Cardiac septum (tissue), 1 donor: Measurements from ENCODE around the gene VPS11. TPM values are rescaled to one million over a fixed set of nuclear protein-coding genes. Genes with fewer than 3 reads are reported as not detected.
"Not testable (repeated sequence)": the region's sequence is repeated elsewhere in the genome, so short reads cannot be mapped to it uniquely, and the experiment has no call there.

Experiments used
- DNase-seq: peaks from one replicate; pipeline ENCODE4 v3.0.0-alpha.2; 2020; ENCODE audit warnings: low spot score
- intact Hi-C: fragments of 100-400 bp; cut with DNase I; formaldehyde crosslinking; loops from one replicate; pipeline ENCODE4 v1.14.0; 2022
- total RNA-seq: library from RNA; stranded (reverse); fragmentation: NEBNext Ultra II Directional; extraction: Animal tissue kit (Norgen Biotek cat#: 25700); gene quantifications from one replicate; pipeline ENCODE4 v1.2.1, GENCODE V29; 2021
- donor health status: DM: no; HTN: no; CAD: no.

Gene VPS11
- total RNA-seq, 1 donor from 2014 or later: 18.5 TPM

DNA sequence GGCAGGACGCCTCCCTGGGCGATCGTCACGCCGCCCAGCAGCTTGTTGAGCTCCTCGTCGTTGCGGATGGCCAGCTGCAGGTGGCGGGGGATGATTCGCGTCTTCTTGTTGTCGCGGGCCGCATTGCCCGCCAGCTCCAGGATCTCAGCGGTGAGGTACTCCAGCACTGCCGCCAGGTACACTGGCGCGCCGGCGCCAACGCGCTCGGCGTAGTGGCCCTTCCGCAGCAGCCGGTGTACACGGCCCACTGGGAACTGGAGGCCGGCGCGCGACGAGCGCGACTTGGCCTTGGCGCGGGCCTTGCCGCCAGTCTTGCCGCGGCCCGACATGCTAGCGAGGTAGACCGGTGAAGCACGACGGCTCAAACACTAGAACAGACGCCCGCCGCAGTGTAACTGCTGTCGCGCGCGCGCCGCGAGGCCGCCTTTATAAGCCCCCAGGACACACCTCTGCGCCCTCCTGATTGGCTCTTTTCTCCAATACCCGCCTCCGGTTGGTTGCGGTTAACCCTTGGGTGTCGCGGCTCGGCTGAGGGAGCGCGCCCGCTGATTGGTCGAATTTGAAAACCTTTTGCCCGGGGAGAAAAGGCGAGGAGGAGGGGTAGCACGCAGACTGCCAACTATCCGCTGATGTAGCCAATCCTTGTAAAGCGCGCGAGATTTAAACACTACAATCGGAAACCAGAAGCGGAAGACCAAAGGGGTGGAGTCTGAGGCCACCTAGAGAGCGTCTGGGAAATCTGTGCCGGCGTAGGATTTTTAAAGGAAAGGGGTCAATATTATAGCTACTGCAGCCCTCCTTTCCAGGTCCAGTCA lies 27.7 kb downstream of the VPS11 start:
- DNase-seq: peak; percentile 99
- intact Hi-C loops: no loop called here

GRCh38 chr11:119099711-119100110 lies 32.1 kb downstream of the VPS11 start:
- no peak for DNase-seq
- intact Hi-C loops: loop anchor here (2.0 kb wide), 1 partner anchor 15 kb away; the partner anchor contains the start of gene HMBS

DNA sequence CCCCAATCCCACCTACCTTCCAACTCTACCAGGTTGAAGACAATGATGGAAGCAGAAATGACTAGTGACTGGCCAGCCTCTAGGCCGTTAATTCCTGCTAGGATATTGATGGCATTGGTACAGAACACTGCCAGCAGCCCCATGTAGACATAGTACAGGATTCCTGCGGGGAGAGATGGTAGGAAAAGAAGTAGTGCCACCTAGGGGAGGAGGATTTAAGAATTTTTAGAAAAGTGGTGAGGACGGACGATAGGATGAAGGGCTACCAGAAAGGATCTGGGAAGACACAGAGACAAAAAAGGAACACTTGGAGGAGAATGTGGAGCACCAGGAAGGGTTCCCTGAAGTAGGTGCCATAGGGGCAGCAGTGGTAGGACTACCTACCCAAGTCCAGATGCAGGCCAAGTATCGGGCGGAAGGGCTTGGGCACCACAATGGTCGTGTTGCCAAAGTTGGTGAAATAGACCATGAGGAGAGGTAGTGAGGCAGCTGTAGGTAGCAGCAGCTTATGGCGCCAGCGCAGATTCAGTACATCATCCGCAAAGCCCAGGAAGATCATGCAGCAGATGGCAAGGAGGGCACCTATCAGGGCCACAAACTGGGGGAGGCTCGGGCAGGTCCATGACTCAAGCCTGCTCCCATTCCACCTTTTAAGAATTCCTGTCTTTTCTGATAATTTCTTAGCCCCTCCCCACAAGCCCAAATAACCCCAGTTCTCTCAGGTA lies 32.8 kb downstream of the VPS11 start:
- DNase-seq: no peak
- intact Hi-C loops: loop anchor here (2.0 kb wide), 1 partner anchor 16 kb away; the partner anchor contains the start of gene HMBS

GRCh38 chr11:119100994-119101758 lies 33.6 kb downstream of the VPS11 start:
- intact Hi-C loops: loop anchor here (2.0 kb wide), 1 partner anchor 16 kb away; the partner anchor contains the start of gene HMBS
- DNase-seq: no peak

DNA sequence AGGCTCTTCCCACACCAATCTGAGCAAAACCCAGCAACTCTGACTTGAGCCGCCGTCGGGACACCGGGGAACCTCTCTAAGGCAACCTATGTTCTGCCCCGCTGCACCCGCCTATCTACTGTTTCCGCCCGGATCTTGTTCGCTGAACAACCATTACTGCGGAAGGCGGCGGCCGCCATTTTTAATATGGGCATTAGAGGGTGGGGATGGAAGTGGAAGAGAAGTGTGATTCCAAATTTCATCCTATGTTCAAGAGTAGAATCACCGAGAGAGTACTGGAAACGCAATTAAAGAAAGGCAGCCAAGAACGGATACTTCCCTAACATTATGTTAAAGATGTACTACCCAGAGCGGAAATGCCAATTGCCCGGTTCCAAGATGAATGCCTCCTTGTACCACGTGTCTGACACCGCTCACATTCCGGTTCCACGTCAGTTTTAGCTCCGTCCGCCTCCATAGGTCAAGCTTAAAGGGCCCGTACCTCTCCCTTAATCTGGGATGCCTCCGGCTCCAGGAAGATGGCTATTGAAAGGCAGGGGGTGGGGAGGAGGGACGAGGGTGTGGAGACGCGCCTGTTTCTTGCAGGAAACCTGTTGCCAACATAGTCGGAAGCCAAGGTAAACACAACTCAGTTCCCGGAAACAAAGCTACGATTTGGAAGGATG lies 34.3 kb downstream of the VPS11 start, which contains the start of gene DPAGT1:
DPAGT1 (minus strand) TSS at position 95 of the 665 bp plus-strand sequence. CDS start 198 bp downstream, outside the sequence.
- intact Hi-C loops: loop anchor here (2.0 kb wide), 2 partner anchors 17 to 19 kb away; partner anchors contain the start of genes HINFP and HMBS
- peak; percentile 94 for DNase-seq

- intact Hi-C loops: loop anchor here (2.0 kb wide), 1 partner anchor 18 kb away; the partner anchor contains the start of gene HINFP
- not testable (repeated sequence) for DNase-seq
Measured at GRCh38 chr11:119103161-119103664, 35.6 kb downstream of the VPS11 start.

GRCh38 chr11:119103793-119104192 lies 36.2 kb downstream of the VPS11 start:
- intact Hi-C loops: loop anchor here (2.0 kb wide), 1 partner anchor 17 kb away; the partner anchor contains the start of gene HINFP
- DNase-seq: no peak

- intact Hi-C loops: no loop called here
Measured at GRCh38 chr11:119106564-119107537, 39.2 kb downstream of the VPS11 start, which contains the start of gene C2CD2L. Gene C2CD2L (plus strand): TSS chr11:119107344. CDS start chr11:119107742, 398 bp downstream.

DNA sequence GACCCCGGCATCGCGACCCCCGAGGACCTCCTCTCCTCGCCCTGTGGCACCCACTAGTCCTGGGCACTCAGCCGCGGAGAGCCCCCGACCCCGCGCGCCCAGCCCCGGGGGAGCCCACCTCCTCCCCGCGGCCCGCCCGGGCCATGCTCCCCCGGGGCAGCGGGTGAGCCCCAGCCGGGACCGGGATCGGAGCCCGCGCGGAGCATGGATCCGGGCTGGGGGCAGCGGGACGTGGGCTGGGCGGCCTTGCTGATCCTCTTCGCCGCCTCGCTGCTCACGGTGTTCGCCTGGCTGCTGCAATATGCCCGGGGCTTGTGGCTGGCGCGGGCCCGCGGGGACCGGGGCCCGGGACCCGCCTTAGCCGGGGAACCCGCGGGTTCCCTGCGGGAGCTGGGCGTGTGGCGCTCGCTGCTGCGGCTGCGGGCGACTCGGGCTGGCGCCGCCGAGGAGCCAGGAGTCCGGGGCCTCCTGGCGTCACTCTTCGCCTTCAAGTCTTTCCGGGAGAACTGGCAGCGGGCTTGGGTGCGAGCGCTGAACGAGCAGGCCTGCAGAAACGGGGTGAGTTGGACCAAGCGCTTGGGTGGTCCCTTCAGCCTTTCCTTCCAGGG lies 40.0 kb downstream of the VPS11 start:
- intact Hi-C loops: no loop called here
- no peak for DNase-seq

More at GRCh38 chr11:119106564-119107537, 39.2 kb downstream of the VPS11 start, which contains the start of gene C2CD2L:
- DNase-seq: peak; percentile 94

- intact Hi-C loops: no loop called here
Measured at GRCh38 chr11:119108146-119108856, 40.7 kb downstream of the VPS11 start.

DNA sequence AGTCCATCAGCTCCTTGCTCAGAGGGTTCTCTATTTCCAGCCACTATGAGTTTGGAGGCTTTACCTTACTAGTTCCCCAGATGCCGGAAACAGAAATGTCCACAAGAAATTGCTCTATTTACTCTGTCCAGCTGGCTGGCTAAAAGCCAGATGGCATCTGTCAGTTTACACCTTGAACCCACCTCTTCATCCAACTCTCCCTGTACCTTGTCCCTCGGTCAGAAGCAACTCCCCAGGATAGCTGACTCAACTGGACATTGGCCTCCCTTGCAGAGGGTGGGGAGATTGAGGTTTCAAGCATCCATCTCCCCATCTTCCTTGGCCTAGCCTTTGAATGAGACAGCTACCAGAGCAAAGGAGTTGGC lies 41.2 kb downstream of the VPS11 start:
- no peak for DNase-seq
- intact Hi-C loops: no loop called here

More at GRCh38 chr11:119108146-119108856, 40.7 kb downstream of the VPS11 start:
- no peak for DNase-seq

- intact Hi-C loops: no loop called here
- no peak for DNase-seq
Measured at GRCh38 chr11:119109843-119110242, 42.2 kb downstream of the VPS11 start.

DNA sequence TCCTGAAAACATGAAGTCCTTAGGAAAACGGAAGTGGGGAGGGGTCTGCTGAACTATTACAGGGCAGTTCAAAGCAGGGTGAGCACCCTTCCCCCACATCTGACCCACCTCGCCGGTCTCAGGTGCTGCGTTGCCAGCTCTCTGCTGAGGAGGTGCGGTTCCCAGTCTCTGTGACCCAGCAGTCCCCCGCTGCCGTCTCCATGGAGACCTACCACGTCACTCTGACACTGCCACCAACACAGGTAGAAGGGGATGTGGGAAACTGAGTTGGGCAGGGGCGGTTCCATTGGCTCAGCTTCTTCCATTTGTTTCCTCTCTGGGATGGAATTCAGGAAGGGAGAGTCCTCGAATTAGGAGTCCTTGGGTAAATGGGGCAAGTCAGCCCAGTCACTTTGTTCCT lies 42.8 kb downstream of the VPS11 start:
- intact Hi-C loops: no loop called here
- DNase-seq: no peak

- no peak for DNase-seq
- intact Hi-C loops: no loop called here
Measured at GRCh38 chr11:119111361-119111925, 43.8 kb downstream of the VPS11 start.

DNA sequence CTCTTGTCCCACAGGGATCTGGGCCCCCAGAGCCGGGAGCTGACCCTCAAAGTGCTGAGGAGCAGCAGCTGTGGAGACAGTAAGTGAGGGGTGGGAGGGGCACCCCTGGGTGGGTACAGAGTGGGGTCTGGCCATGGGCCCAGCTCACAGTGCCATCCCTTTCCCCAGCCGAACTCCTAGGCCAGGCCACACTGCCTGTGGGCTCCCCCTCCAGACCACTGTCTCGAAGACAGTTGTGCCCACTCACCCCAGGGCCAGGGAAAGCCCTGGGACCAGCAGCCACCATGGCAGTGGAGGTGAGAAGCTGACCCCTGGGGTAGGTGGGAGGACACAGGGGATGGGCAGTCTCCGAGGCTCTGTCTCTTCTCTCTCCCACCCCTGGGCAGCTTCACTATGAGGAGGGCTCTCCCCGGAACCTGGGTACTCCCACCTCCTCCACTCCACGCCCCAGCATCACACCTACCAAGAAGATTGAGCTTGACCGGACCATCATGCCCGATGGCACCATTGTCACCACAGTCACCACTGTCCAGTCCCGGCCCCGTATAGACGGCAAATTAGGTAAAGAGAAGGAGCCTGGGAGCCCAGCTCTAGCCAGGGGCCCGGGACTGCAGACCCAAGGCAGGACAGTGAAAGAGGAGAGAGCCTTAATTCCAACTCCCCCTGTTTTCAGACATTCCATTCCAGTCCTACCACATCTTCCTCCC lies 44.8 kb downstream of the VPS11 start:
- intact Hi-C loops: no loop called here
- no peak for DNase-seq

DNA sequence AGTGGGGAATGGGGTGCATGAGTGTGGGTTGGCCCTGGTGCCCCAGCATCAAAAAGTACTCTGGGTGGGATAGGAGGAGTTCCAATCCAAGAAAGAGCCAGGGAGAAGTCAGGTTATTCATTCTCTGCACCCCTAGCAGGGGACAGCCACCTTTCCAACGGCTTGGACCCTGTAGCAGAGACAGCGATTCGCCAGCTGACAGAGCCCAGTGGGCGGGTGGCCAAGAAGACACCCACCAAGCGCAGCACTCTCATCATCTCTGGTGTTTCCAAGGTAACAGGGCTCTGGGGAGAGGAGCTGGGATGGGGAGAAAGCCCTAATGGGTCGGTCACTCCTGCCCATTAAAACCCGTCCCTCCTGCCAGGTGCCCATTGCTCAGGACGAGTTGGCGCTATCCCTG lies 46.1 kb downstream of the VPS11 start:
- intact Hi-C loops: no loop called here

More for the DNA sequence above, 46.1 kb downstream of the VPS11 start:
- no peak for DNase-seq
